ENCODE measurements around the gene ART5.
"Not testable (repeated sequence)": the region's sequence is repeated elsewhere in the genome, so short reads cannot be mapped to it uniquely, and the experiment has no call there.

ART5 gene

GRCh38 chr11:3616721-3617460 lies 24.9 kb downstream of the ART5 start:
- DNase-seq, result no peak

GRCh38 chr11:3615998-3616397 lies 25.8 kb downstream of the ART5 start:
- no peak for DNase-seq

DNA sequence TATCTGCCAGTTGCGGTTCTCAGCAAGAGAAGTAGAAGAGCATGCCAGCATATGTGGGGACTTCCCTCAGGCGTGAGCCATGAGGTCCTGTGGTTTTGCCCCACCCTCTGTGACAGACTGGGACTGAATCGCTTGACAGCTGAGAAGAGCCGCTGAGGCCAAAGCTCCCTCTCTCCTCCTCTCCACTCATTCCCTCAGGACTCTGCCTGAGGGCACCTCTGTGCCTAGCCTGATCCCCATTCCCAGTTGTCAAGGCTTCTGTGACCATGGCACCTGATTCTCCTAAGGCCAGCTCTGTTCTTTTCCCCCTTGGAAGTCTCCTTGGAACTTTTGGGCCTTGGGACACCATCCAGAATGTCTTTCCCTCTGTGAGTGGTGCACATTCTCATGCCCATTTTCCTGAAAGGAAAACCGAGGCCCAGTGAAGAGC lies 27.0 kb downstream of the ART5 start:
- peak; percentile 71 to 79 for DNase-seq

DNA sequence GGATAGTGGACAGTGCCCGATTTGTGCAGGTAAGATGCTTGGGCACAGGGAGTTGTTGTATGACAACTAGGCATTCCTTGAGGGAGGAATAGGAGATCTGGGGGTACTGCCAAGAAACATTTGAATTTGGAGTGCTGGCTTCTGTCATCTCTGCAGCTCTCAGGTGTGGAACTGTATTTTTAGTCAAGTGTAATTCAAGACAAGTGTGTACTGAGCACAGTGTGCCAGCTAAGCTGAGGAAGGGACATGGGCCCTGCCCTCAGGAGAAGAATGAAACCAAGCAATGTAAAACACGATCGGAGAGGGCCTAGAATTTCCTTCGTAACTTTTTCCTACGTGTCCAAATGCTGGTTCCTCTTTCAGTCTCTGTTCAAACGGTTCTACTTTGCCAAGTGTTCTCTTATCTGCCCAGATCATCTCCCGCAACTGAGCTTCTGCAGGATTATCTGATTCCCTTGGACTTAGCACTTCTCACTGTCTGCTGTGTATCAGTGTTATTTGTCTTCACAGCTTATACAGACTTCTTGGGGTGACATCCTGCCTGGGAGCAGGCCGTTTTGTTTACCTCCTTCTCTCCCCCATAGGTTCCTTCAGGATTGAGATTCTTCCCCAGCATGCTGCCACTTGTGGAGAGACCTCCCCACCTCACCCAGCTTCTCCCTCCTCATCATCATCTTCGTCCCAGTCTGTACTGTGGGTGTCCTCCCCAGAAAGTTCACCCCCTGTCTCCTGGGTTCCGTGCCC lies 27.6 kb downstream of the ART5 start:
- DNase-seq, result peak; percentile 18 to 43

GRCh38 chr11:3611976-3612678 lies 29.7 kb downstream of the ART5 start:
- no peak for DNase-seq

GRCh38 chr11:3610846-3611245 lies 30.9 kb downstream of the ART5 start:
- no peak for DNase-seq

- peak in 1 of 2 donors; percentile 87 for DNase-seq
Measured at GRCh38 chr11:3609416-3610265, 32.2 kb downstream of the ART5 start.

GRCh38 chr11:3605771-3606203 lies 36.0 kb downstream of the ART5 start:
- DNase-seq, result no peak

DNA sequence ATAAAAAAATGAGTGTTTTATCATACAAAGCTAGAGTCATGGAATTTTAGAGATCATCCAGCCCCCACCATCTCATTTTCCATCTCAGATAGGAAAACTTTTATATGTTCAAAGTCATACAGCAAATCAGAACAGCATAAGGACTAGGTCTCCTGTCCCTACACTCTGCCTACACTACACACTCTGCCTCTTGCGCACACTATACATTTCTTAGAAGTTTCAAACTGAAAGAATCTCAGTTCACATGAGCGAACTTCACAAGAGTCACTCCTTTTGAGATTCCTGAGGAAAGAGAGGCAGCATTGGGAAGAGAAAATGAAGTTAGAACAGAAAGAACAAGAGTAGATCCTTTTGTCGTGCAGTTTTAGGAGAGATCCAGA lies 36.5 kb downstream of the ART5 start:
- no peak for DNase-seq

GRCh38 chr11:3604167-3604566 lies 37.6 kb downstream of the ART5 start:
- no peak for DNase-seq

DNA sequence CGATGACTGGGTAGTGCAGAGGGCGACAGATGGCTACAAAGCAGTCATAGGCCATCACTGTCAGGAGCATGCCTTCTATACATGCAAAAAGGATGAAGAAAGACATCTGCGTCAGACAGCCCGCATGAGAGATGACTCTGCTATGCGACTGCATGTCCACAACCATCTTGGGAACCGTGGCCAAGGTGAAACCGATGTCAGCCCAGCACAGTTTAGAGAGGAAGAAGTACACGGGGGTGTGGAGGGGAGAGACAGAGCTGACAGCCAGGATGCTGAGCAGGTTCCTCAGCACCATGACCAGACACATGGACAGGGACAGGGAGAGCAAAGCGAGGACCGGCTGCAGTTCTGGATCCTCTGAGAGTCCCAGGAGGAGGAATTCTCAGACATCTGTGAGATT lies 41.6 kb downstream of the ART5 start:
- not testable (repeated sequence) for DNase-seq

GRCh38 chr11:3597743-3598142 lies 44.0 kb downstream of the ART5 start:
- DNase-seq, result not testable (repeated sequence)

- not testable (repeated sequence) for DNase-seq
Measured at GRCh38 chr11:3591326-3591725, 50.5 kb downstream of the ART5 start.

DNA sequence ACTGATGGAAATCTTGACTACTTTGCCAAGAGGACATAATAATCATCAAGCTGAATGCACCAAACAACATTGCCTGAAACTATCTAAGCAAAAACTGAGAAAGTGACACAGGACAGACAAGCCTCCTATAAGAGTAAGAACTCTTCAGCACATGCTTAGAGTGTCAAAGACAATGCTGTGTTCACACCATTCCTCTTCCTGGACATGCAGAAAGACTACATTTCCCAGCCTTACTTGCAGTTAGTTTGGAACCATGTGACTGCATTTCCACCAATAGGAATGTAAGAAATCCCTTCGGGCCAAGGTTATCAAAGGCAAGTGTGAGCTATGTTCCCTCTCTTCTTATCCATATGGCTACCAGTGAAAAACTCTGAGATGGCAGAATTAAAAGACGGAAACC lies 51.6 kb downstream of the ART5 start:
- not testable (repeated sequence) for DNase-seq

GRCh38 chr11:3588776-3589175 lies 53.0 kb downstream of the ART5 start:
- DNase-seq, result not testable (repeated sequence)
